ENCODE measurements around the gene ABT1. TPM values are rescaled to one million over a fixed set of nuclear protein-coding genes. Genes with fewer than 3 reads are reported as not detected.

Gene ABT1
- total RNA-seq, 2 experiments from 2014 or later: 39.8 to 40.4 TPM

- H3K36me3 ChIP-seq (ENCODE audit: insufficient read depth, low read length): peaks cover 8% of the 10 kb centered on the region
- no peaks in the 10 kb centered on the region for H3K9me3 Mint-ChIP-seq
- peaks cover 12% of the 10 kb centered on the region for H3K4me1 Mint-ChIP-seq (ENCODE audit: low read depth)
- peak overlapping the region; percentile 15 for H3K4me3 Mint-ChIP-seq
- peaks cover 50% of the 10 kb centered on the region for H3K27me3 Mint-ChIP-seq
- peaks cover 8% of the 10 kb centered on the region for H3K36me3 Mint-ChIP-seq (ENCODE audit: low read depth)
- intact Hi-C loops (cut with DNase I, micrococcal nuclease): loop anchor here (2.0 to 10.0 kb wide), 3 partner anchors 419 to 539 kb away; a partner anchor contains a TSS
- ChIA-PET POLR2A (no interaction called here), CTCF (interaction anchor here (0.6 to 6.0 kb wide), 3 partner anchors 21 to 252 kb away, joined by 4 to 41 read pairs (median 6); no protein-coding TSS in a partner anchor)
- H3K4me3 ChIP-seq (ENCODE audit: low read length): no peak overlapping the region
- ATAC-seq (ENCODE audit: poor library complexity) (no peak), DNase-seq (no peak)
- no peak for TF ChIP-seq CTCF (IDR thresholded peaks at IDR 0.05)
- H3K4me1 ChIP-seq (ENCODE audit: insufficient read depth, low read length): peaks cover 29% of the 10 kb centered on the region
- no peaks in the 10 kb centered on the region for H3K9me3 ChIP-seq (ENCODE audit: control insufficient read depth in 1 of 2, insufficient read depth in 1 of 2, low read length in 2 of 2)
- H3K27me3 ChIP-seq (ENCODE audit: control insufficient read depth in 1 of 2, insufficient read depth in 2 of 2, low read length in 2 of 2): peaks cover 11 to 32% of the 10 kb centered on the region in 2 experiments
- H3K27ac ChIP-seq (ENCODE audit: low read depth in 1 of 2, low read length in 2 of 2): no peak overlapping the region
- no peak overlapping the region for H3K27ac Mint-ChIP-seq
These were observed 3.2 kb upstream of the ABT1 start for GRCh38 chr6:26593278-26594130.

GRCh38 chr6:26594131-26594498 lies 2.6 kb upstream of the ABT1 start:
- H3K27me3 Mint-ChIP-seq: peaks cover 50% of the 10 kb centered on the region
- intact Hi-C loops (cut with DNase I, micrococcal nuclease): loop anchor here (2.0 to 10.0 kb wide), 3 partner anchors 419 to 539 kb away; a partner anchor contains a TSS
- H3K36me3 Mint-ChIP-seq (ENCODE audit: low read depth): peaks cover 14% of the 10 kb centered on the region

More at GRCh38 chr6:26594131-26594498, 2.6 kb upstream of the ABT1 start:
- H3K4me1 Mint-ChIP-seq (ENCODE audit: low read depth): peaks cover 15% of the 10 kb centered on the region
- H3K9me3 Mint-ChIP-seq: no peaks in the 10 kb centered on the region
- ChIA-PET POLR2A (interaction anchor here (2.3 kb wide), 1 partner anchor 24 kb away, joined by 17 read pairs; no protein-coding TSS in a partner anchor), CTCF (interaction anchor here (0.6 to 6.0 kb wide), 4 partner anchors 15 to 252 kb away, joined by 4 to 50 read pairs (median 24); no protein-coding TSS in a partner anchor)
- no peak overlapping the region for H3K27ac ChIP-seq (ENCODE audit: low read depth in 1 of 2, low read length in 2 of 2)
- peaks cover 13% of the 10 kb centered on the region for H3K36me3 ChIP-seq (ENCODE audit: insufficient read depth, low read length)
- H3K27me3 ChIP-seq (ENCODE audit: control insufficient read depth in 1 of 2, insufficient read depth in 2 of 2, low read length in 2 of 2): peaks cover 11 to 32% of the 10 kb centered on the region in 2 experiments
- peaks cover 31% of the 10 kb centered on the region for H3K4me1 ChIP-seq (ENCODE audit: insufficient read depth, low read length)
- no peak overlapping the region for H3K27ac Mint-ChIP-seq
- H3K4me3 ChIP-seq (ENCODE audit: low read length): no peak overlapping the region
- H3K9me3 ChIP-seq (ENCODE audit: control insufficient read depth in 1 of 2, insufficient read depth in 1 of 2, low read length in 2 of 2): no peaks in the 10 kb centered on the region
- ATAC-seq (ENCODE audit: poor library complexity) (no peak), DNase-seq (no peak)
- TF ChIP-seq CTCF (IDR thresholded peaks at IDR 0.05): no peak
- peak overlapping the region; percentile 17 for H3K4me3 Mint-ChIP-seq

Measured in CD4-positive, alpha-beta T cell (primary cell).